LNCaP clone FGC (cell line): ENCODE data around the gene GRK3.
"Not testable (repeated sequence)": the region's sequence is repeated elsewhere in the genome, so short reads cannot be mapped to it uniquely, and the experiment has no call there.

Experiments used
- DNase-seq: peaks from one replicate; pipeline ENCODE4 v3.0.0-alpha.2; 2011; ENCODE audit warnings: low read depth
- H3K4me3 ChIP-seq: 2 replicates; pipeline ENCODE4 v1.5.1; 2011; ENCODE audit warnings: mild to moderate bottlenecking, low read depth, low read length, control low read depth
- CTCF ChIP-seq: IDR thresholded peaks from 2 replicates; pipeline ENCODE4 v1.5.1; 2012; ENCODE audit warnings: mild to moderate bottlenecking; ENCODE audit not compliant: control insufficient read depth, insufficient read depth; ENCODE audit errors: extremely low read depth

GRK3 gene

DNA sequence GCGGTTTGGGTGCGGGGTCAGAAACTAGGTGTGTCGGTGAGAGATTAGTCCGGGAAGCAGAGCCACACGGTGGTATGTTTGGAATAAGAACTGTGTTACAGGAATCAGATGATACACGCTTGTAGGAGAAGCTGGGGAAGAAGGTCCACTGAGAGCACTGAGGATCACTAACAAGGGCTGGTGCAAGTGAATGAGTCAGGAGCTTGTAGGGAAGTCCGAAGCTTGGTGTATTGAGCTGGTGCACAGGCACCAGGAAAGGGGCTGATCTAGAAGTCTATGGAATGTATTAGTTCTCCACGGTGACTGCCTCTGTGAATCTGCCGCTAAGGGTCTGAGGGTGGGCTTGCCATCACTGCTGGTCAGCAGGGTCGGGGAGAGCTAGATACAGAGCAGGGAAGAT is 18.8 kb upstream of the GRK3 start:
- H3K4me3 ChIP-seq = no peak overlapping the region
- no peak for TF ChIP-seq CTCF
- no peak for DNase-seq

GRCh38 chr22:25546242-25546641 is 18.2 kb upstream of the GRK3 start:
- no peak overlapping the region for H3K4me3 ChIP-seq
- no peak for DNase-seq
- TF ChIP-seq CTCF = no peak

DNA sequence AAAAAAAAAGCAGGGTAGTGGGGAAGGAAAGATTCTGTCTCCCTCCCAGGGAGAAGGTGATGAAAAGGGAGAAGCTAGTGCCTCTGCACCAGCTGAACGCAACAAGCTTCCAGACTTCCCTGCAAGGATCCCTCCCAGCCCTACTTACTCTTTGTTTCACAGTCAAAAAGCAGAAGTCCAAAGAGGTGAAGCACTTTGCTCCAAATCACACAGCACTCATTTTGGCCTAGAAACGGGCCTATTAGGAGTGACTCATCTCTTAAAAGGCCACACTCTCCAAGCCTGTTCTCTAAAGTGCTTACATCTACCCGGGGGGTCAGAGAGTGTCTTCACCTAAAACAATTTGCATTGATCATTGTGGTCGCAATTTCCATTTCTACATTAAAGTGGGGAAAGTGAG is 17.7 kb upstream of the GRK3 start:
- no peak for DNase-seq
- no peak overlapping the region for H3K4me3 ChIP-seq
- TF ChIP-seq CTCF = no peak

DNA sequence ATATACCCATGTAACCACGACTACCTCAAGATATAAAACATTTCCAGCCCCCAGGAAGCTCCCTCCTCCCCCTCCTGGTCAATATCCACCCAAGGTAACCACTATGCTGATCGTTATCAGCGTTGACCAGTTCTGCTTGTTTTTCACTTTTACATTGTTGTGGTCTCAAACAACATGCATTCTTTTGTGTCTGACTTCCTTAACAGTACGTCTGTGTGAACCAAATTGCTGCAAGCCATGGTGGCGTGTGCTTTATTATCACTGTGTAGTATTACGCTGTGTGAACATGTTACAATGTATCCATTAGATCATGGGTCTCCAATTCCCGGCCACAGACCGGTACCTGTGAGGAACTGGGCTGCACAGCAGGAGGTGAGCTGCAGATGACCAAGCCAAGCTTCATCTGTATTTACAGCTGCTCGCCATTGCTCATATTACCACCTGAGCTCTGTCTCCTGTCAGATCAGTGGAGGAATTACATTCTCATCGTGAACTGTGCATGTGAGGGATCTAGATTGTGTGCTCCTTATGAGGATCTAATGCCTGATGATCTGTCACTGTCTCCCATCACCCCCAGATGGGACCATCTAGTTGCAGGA is 15.5 kb upstream of the GRK3 start:
- H3K4me3 ChIP-seq = no peak overlapping the region
- no peak for TF ChIP-seq CTCF
- no peak for DNase-seq

GRCh38 chr22:25551396-25551795 is 13.1 kb upstream of the GRK3 start:
- H3K4me3 ChIP-seq = no peak overlapping the region
- no peak for DNase-seq
- TF ChIP-seq CTCF = no peak

- H3K4me3 ChIP-seq, DNase-seq: not testable (repeated sequence)
Observed at GRCh38 chr22:25552405-25552804, 12.1 kb upstream of the GRK3 start.

- no peak overlapping the region for H3K4me3 ChIP-seq
- DNase-seq = no peak
- TF ChIP-seq CTCF = no peak
Observed at GRCh38 chr22:25553131-25553530, 11.3 kb upstream of the GRK3 start.
